Tibial nerve (tissue), 3 donors: ENCODE data around the gene IP6K3.

Experiments
- CTCF ChIP-seq, 5 experiments: fragments of 200-600 bp in 3 of 5; fragments of 450-650 bp in 2 of 5; sonication (generic) in 3 of 5; IDR thresholded peaks; one replicate each; pipeline ENCODE4 v1.5.1; 2016 to 2019; ENCODE audit warnings: antibody characterized with exemption in 5 of 5, mild to moderate bottlenecking in 3 of 5, moderate library complexity in 2 of 5
- POLR2A ChIP-seq, 2 donors: fragments of 450-650 bp; IDR thresholded peaks; one replicate each; pipeline ENCODE4 v1.6.1; 2017; ENCODE audit warnings: antibody characterized with exemption in 2 of 2, mild to moderate bottlenecking in 2 of 2, moderate library complexity in 2 of 2

- TF ChIP-seq CTCF (IDR thresholded peaks at IDR 0.05) (no peak), POLR2A (IDR thresholded peaks at IDR 0.05) (no peak)
These were observed 9.3 kb downstream of the IP6K3 start for GRCh38 chr6:33737267-33738026.
